ENCODE data around the gene IFT80. TPM values are rescaled to one million over a fixed set of nuclear protein-coding genes. Genes with fewer than 3 reads are reported as not detected.

IFT80 gene
- total RNA-seq, 1 experiment from 2014 or later = 26.3 TPM

GRCh38 chr3:160402221-160403027 is 3.4 kb upstream of the IFT80 start:
- no peaks in the 10 kb centered on the region for H3K9me3 ChIP-seq (ENCODE audit: control insufficient read depth in 1 of 2, insufficient read depth in 1 of 2, low read depth in 1 of 2, low read length in 2 of 2)
- DNase-seq (ENCODE audit: low read depth, low spot score) (no peak), ATAC-seq (no peak)
- peaks cover 17 to 23% of the 10 kb centered on the region in 2 experiments for H3K4me1 ChIP-seq (ENCODE audit: control insufficient read depth in 1 of 2, insufficient read depth in 2 of 2, low read length in 2 of 2)
- H3K9me2 ChIP-seq (ENCODE audit: insufficient read depth) = no peaks in the 10 kb centered on the region
- H2AFZ ChIP-seq (ENCODE audit: low read depth, low read length, poor library complexity, severe bottlenecking) = no peak overlapping the region
- ChIA-PET POLR2A (interaction anchor here (1.5 kb wide), 1 partner anchor 9 kb away, joined by 3 read pairs; no protein-coding TSS in a partner anchor), RAD21 (ENCODE audit: low non-redundant PET in 1 of 2, low total read pairs in 2 of 2, uncharacterized antibody in 2 of 2, unreplicated experiment in 2 of 2) (interaction anchor here in 1 of 2 experiments (0.6 kb wide), 1 partner anchor 167 kb away, joined by 3 read pairs; no protein-coding TSS in a partner anchor), CTCF (interaction anchor here (0.7 kb wide), 1 partner anchor 10 kb away, joined by 3 read pairs; no protein-coding TSS in a partner anchor)
- H4K20me1 ChIP-seq (ENCODE audit: insufficient read depth) = peaks cover 16% of the 10 kb centered on the region; the same call in 1 of the 2 replicates
- peaks cover 95% of the 10 kb centered on the region for H3K79me2 ChIP-seq (ENCODE audit: insufficient read depth, low read length)
- no peak overlapping the region for H3K27ac ChIP-seq (ENCODE audit: low read depth, low read length)
- no TSS peak for BruUV-seq (replicated peaks)
- intact Hi-C loops (cut with micrococcal nuclease) = no loop called here
- peak overlapping the region; percentile 94 for H3K9ac ChIP-seq (ENCODE audit: low read length)
- peak overlapping the region; percentile 91; the same call in 1 of the 2 replicates for H3K4me2 ChIP-seq (ENCODE audit: low read length)
- H3K36me3 ChIP-seq (ENCODE audit: control insufficient read depth in 1 of 2, insufficient read depth in 2 of 2, low read length in 2 of 2) = peaks cover 22 to 56% of the 10 kb centered on the region in 2 experiments
- no peaks in the 10 kb centered on the region for H3K27me3 ChIP-seq (ENCODE audit: insufficient read depth, low read length)
- peak overlapping the region in 1 of 2 experiments; percentile 90; a peak in 1 of 4 replicates for H3K4me3 ChIP-seq (replicated peaks in 1 of 2; ENCODE audit: low read depth in 1 of 2, low read length in 2 of 2)
- TF ChIP-seq ELF1 (IDR thresholded peaks at IDR 0.05; ENCODE audit: borderline replicate concordance, low read depth) = no peak
- TF ChIP-seq POLR2A (IDR thresholded peaks at IDR 0.05; ENCODE audit: borderline replicate concordance, extremely low read depth, insufficient read depth, insufficient read length) = no peak
- no peak for TF ChIP-seq REST (IDR thresholded peaks at IDR 0.05; ENCODE audit: low read depth)
- TF ChIP-seq, protein P1, sequence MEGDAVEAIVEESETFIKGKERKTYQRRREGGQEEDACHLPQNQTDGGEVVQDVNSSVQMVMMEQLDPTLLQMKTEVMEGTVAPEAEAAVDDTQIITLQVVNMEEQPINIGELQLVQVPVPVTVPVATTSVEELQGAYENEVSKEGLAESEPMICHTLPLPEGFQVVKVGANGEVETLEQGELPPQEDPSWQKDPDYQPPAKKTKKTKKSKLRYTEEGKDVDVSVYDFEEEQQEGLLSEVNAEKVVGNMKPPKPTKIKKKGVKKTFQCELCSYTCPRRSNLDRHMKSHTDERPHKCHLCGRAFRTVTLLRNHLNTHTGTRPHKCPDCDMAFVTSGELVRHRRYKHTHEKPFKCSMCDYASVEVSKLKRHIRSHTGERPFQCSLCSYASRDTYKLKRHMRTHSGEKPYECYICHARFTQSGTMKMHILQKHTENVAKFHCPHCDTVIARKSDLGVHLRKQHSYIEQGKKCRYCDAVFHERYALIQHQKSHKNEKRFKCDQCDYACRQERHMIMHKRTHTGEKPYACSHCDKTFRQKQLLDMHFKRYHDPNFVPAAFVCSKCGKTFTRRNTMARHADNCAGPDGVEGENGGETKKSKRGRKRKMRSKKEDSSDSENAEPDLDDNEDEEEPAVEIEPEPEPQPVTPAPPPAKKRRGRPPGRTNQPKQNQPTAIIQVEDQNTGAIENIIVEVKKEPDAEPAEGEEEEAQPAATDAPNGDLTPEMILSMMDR (IDR thresholded peaks at IDR 0.05 in 2 of 3, conservative IDR thresholded peaks at IDR 0.05 in 1 of 3; ENCODE audit: borderline replicate concordance in 1 of 3, insufficient read depth in 1 of 3, low read depth in 2 of 3, low read length in 2 of 3) = no peak
- TF ChIP-seq ZNF274 (IDR thresholded peaks at IDR 0.05; ENCODE audit: low read depth, low read length) = no peak
- TF ChIP-seq TCF7L2 (IDR thresholded peaks at IDR 0.05; ENCODE audit: borderline replicate concordance, extremely low read depth, insufficient read depth, insufficient read length) = no peak
- TF ChIP-seq JUND (IDR thresholded peaks at IDR 0.05) = no peak
- TF ChIP-seq, protein P2, sequence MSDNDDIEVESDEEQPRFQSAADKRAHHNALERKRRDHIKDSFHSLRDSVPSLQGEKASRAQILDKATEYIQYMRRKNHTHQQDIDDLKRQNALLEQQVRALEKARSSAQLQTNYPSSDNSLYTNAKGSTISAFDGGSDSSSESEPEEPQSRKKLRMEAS (IDR thresholded peaks at IDR 0.05) = no peak
- no peak for TF ChIP-seq CEBPB (IDR thresholded peaks at IDR 0.05; ENCODE audit: low read depth)
- TF ChIP-seq, protein P3, sequence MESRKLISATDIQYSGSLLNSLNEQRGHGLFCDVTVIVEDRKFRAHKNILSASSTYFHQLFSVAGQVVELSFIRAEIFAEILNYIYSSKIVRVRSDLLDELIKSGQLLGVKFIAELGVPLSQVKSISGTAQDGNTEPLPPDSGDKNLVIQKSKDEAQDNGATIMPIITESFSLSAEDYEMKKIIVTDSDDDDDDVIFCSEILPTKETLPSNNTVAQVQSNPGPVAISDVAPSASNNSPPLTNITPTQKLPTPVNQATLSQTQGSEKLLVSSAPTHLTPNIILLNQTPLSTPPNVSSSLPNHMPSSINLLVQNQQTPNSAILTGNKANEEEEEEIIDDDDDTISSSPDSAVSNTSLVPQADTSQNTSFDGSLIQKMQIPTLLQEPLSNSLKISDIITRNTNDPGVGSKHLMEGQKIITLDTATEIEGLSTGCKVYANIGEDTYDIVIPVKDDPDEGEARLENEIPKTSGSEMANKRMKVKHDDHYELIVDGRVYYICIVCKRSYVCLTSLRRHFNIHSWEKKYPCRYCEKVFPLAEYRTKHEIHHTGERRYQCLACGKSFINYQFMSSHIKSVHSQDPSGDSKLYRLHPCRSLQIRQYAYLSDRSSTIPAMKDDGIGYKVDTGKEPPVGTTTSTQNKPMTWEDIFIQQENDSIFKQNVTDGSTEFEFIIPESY (IDR thresholded peaks at IDR 0.05; ENCODE audit: extremely low read depth, insufficient replicate concordance, low read length) = no peak
- TF ChIP-seq RAD21 (IDR thresholded peaks at IDR 0.05; ENCODE audit: low read depth) = no peak
- TF ChIP-seq CBX3 (IDR thresholded peaks at IDR 0.05; ENCODE audit: low read depth) = no peak
- TF ChIP-seq POLR2AphosphoS5 (IDR thresholded peaks at IDR 0.05; ENCODE audit: low read depth, low read length) = no peak
- TF ChIP-seq YY1 (IDR thresholded peaks at IDR 0.05; ENCODE audit: extremely low read depth, insufficient replicate concordance, low read depth, low read length) = no peak
- TF ChIP-seq ATF3 (IDR thresholded peaks at IDR 0.05) = no peak
- no peak for TF ChIP-seq ZFX (IDR thresholded peaks at IDR 0.05)
- TF ChIP-seq SP1 (IDR thresholded peaks at IDR 0.05; ENCODE audit: low read depth) = no peak
- no peak for TF ChIP-seq SIN3A (IDR thresholded peaks at IDR 0.05; ENCODE audit: low read depth)

All from HCT116 (cell line).